AG09319 (cell line): Measurements from ENCODE around the gene TMEM108.

Source experiments
- DNase-seq: peaks from one replicate; pipeline ENCODE4 v3.0.0-alpha.2; 2010; ENCODE audit warnings: low read depth; ENCODE audit errors: extremely low read depth
- TF ChIP-seq, protein P1 (sequence below): IDR thresholded peaks from 2 replicates; pipeline ENCODE4 v1.5.1; 2011; ENCODE audit warnings: low read depth, mild to moderate bottlenecking, inconsistent platforms, low read length, moderate library complexity

TMEM108 gene

GRCh38 chr3:133396906-133397305 is 358.7 kb downstream of the TMEM108 start:
- DNase-seq = no peak
- TF ChIP-seq, protein P1, sequence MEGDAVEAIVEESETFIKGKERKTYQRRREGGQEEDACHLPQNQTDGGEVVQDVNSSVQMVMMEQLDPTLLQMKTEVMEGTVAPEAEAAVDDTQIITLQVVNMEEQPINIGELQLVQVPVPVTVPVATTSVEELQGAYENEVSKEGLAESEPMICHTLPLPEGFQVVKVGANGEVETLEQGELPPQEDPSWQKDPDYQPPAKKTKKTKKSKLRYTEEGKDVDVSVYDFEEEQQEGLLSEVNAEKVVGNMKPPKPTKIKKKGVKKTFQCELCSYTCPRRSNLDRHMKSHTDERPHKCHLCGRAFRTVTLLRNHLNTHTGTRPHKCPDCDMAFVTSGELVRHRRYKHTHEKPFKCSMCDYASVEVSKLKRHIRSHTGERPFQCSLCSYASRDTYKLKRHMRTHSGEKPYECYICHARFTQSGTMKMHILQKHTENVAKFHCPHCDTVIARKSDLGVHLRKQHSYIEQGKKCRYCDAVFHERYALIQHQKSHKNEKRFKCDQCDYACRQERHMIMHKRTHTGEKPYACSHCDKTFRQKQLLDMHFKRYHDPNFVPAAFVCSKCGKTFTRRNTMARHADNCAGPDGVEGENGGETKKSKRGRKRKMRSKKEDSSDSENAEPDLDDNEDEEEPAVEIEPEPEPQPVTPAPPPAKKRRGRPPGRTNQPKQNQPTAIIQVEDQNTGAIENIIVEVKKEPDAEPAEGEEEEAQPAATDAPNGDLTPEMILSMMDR = no peak

GRCh38 chr3:133400006-133400515 is 361.9 kb downstream of the TMEM108 start, which contains the start of gene BFSP2:
Gene BFSP2 (plus strand): TSS chr3:133400056. CDS start chr3:133400084, 28 bp downstream.
- DNase-seq = no peak
- TF ChIP-seq, protein P1 = no peak

DNA sequence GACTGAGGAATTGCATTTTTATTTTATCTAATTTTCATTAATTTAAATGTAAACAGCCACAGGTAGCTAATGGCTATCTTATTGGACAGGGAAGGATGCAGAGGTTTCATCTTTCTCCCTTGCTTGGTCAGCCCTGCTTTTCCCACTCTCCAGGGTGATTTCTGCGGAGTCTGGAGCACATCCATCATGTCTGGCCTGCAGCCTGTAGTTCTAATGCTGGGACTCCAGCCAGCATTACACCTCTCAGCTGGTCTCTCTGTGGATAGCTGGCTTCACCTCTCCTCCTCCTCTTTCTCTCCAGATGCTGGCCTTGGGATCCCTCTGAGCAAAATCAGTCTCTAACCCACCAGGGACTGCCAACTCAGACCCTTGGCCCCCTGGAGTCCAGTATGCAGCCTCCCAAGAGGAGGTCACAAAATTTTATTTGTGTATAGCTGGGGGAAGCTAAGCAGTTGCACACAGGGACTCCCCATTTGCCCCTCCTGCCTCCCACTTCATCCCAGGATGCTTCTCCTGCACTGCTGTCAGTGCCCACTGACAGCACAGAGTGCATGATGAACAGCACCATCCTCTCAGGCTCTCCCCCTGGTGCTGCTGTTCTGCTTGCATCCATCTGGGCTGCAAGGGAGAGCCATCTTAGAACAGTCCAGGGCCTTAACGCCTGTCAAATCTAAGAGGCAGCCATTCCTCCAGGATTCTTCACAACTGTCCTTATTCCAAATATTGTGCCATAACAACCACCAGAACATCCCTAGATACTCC is 363.4 kb downstream of the TMEM108 start:
- no peak for DNase-seq

GRCh38 chr3:133404920-133405319 is 366.7 kb downstream of the TMEM108 start:
- no peak for DNase-seq

More for the DNA sequence above, 363.4 kb downstream of the TMEM108 start:
- TF ChIP-seq, protein P1 = no peak

DNA sequence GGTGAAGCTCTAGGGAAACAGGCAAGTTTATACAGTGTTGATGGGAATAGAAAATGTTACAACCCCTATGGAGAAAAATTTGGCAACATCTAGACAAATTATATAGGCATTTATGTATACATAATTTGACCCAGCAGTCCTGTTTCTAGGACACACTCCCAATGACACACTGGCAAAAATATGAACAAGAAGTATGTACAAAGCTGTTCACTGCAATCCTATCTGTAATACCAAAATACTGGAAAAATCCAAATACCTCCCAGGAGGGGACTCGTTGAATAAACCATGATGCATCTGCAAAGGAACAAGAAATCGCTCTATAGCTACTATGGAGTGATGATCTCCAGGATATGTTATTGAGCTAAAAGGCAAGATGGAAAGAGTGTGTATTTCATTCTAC is 370.2 kb downstream of the TMEM108 start:
- no peak for DNase-seq
- TF ChIP-seq, protein P1 = no peak

More at GRCh38 chr3:133404920-133405319, 366.7 kb downstream of the TMEM108 start:
- TF ChIP-seq, protein P1 = no peak

GRCh38 chr3:133408961-133409360 is 370.8 kb downstream of the TMEM108 start:
- DNase-seq = no peak

More at GRCh38 chr3:133408961-133409360, 370.8 kb downstream of the TMEM108 start:
- TF ChIP-seq, protein P1 = no peak
